Measurements from ENCODE around the gene NEUROD2. TPM values are rescaled to one million over a fixed set of nuclear protein-coding genes. Genes with fewer than 3 reads are reported as not detected.

The NEUROD2 gene
- total and polyA plus RNA-seq, 10 of the 15 experiments (the other 5 are each of a cell fraction or from before 2014, with no cell fraction given): not detected

DNA sequence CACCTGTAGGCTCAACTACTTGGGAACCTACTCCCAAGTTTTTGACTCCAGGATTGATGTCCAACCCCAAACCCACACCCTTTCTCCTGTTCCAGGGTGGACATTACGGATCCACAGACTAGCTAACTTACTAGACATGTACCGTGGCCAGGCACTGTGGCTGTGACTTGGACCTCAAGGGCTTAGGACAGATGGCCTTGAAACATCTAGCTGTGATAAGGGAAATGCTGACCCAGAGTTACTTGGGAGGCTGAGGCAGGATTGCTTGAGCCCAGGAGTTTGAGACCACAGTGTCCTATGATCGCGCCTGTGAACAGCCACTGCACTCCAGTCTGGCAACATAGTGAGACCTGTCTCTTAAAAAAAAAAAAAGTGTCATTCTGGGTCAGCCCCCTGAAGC is 33.4 kb upstream of the NEUROD2 start:
- 93% methylated on average over 4 of the region's 4 CpGs for WGBS (ENCODE audit: insufficient coverage, insufficient replicate concordance, low lambda C conversion rate, missing lambda C conversion rate)
- Histone ChIP-seq H3K4me2 (ENCODE audit: control insufficient read depth, insufficient read depth) (0 out of 2 replicates have a peak overlapping the region, but pooled peaks have one; percentile 20), H3K27ac (ENCODE audit: control insufficient read depth, insufficient read depth) (no peak overlapping the region), H3K4me3 (no peak overlapping the region), H3K79me2 (ENCODE audit: control insufficient read depth, insufficient read depth, low read length) (peaks cover 39% of the 10 kb centered on the region), H3K36me3 (ENCODE audit: control insufficient read depth in 2 of 2, insufficient read depth in 2 of 2, low read length in 1 of 2) (no peaks in the 10 kb centered on the region; a peak in 1 of 4 replicates), H4K20me1 (ENCODE audit: control insufficient read depth, insufficient read depth) (peaks cover 3% of the 10 kb centered on the region; the same call in 1 of the 2 replicates), H3K4me1 (ENCODE audit: control insufficient read depth, insufficient read depth, low read length) (peaks cover 20% of the 10 kb centered on the region), H2AFZ (ENCODE audit: control insufficient read depth, low read depth, low read length) (no peak overlapping the region), H3K9me3 (replicated peaks; ENCODE audit: control insufficient read depth, insufficient read depth, low read length) (no peaks in the 10 kb centered on the region), H3K9ac (ENCODE audit: control insufficient read depth, insufficient read depth, low read length) (no peak overlapping the region), H3K27me3 (replicated peaks in 1 of 2; ENCODE audit: control insufficient read depth in 2 of 2, insufficient read depth in 2 of 2, low read length in 1 of 2) (no peaks in the 10 kb centered on the region)
- RAD21 ChIA-PET (ENCODE audit: unreplicated experiment): interaction anchor here (0.8 kb wide), 1 partner anchor 10 kb away, joined by 5 read pairs; no protein-coding TSS in a partner anchor
- BruUV-seq (replicated peaks): no TSS peak
- SMC1A ChIA-PET (ENCODE audit: uncharacterized antibody, unreplicated experiment): no interaction called here
- FAIRE-seq (peak; percentile 18), DNase-seq (ENCODE audit: low read depth, low spot score) (no peak), ATAC-seq (no peak)
- POLR2A ChIA-PET: no interaction called here
- CTCF ChIA-PET: interaction anchor here (1.4 to 15.5 kb wide), 2 partner anchors 13 to 19 kb away, joined by 10 to 225 read pairs; no protein-coding TSS in a partner anchor
- no peak for TF ChIP-seq BCL11A (IDR thresholded peaks at IDR 0.05; ENCODE audit: low read depth, low read length)
- in situ Hi-C loops (cut with MboI): no loop called here
- intact Hi-C loops (cut with micrococcal nuclease; ENCODE audit: unreplicated experiment): no loop called here

DNA sequence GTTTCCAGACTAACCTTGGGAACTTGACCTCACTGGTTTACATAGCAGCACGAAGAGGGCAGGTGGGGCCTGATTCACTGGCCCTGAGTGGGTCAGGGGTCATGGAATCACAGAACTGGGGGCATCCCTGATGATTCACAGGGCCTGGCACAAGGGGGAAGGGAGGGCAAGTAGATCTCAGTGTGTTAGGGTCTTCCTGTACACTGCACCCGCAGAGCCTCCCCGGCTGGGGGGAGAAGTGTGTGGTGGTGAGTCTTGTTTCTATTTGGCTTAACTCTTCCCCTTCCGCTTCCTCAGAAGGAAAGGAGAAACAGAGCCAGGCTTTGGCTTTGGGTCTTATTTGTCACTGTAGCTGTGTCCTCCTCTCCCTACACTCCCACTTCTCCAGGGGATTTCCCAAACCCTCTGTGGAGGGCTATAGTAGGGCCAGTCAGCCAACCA is 32.9 kb upstream of the NEUROD2 start:
- H3K9me3 ChIP-seq (replicated peaks; ENCODE audit: control insufficient read depth, insufficient read depth, low read length): no peaks in the 10 kb centered on the region
- no peak overlapping the region for H2AFZ ChIP-seq (ENCODE audit: control insufficient read depth, low read depth, low read length)
- no peak for DNase-seq (ENCODE audit: low read depth, low spot score)
- in situ Hi-C loops (cut with MboI) (no loop called here), intact Hi-C loops (cut with micrococcal nuclease; ENCODE audit: unreplicated experiment) (no loop called here)
- ATAC-seq: no peak
- BruUV-seq (replicated peaks): no TSS peak
- 0 out of 2 replicates have a peak overlapping the region, but pooled peaks have one; percentile 20 for H3K4me2 ChIP-seq (ENCODE audit: control insufficient read depth, insufficient read depth)
- peaks cover 20% of the 10 kb centered on the region for H3K4me1 ChIP-seq (ENCODE audit: control insufficient read depth, insufficient read depth, low read length)
- no peak overlapping the region for H3K4me3 ChIP-seq
- no peaks in the 10 kb centered on the region for H3K27me3 ChIP-seq (replicated peaks in 1 of 2; ENCODE audit: control insufficient read depth in 2 of 2, insufficient read depth in 2 of 2, low read length in 1 of 2)
- H3K79me2 ChIP-seq (ENCODE audit: control insufficient read depth, insufficient read depth, low read length): peaks cover 39% of the 10 kb centered on the region
- peaks cover 3% of the 10 kb centered on the region; the same call in 1 of the 2 replicates for H4K20me1 ChIP-seq (ENCODE audit: control insufficient read depth, insufficient read depth)
- no peaks in the 10 kb centered on the region; a peak in 1 of 4 replicates for H3K36me3 ChIP-seq (ENCODE audit: control insufficient read depth in 2 of 2, insufficient read depth in 2 of 2, low read length in 1 of 2)
- 83% methylated on average over 4 of the region's 4 CpGs for WGBS (ENCODE audit: insufficient coverage, insufficient replicate concordance, low lambda C conversion rate, missing lambda C conversion rate)
- FAIRE-seq: no peak
- ChIA-PET SMC1A (ENCODE audit: uncharacterized antibody, unreplicated experiment) (interaction anchor here (1.0 kb wide), 1 partner anchor 30 kb away, joined by 3 read pairs; no protein-coding TSS in a partner anchor), RAD21 (ENCODE audit: unreplicated experiment) (interaction anchor here (0.6 kb wide), 1 partner anchor 441 kb away, joined by 4 read pairs; the partner anchor contains the start of gene RPL19), CTCF (interaction anchor here (0.7 to 15.5 kb wide), 5 partner anchors 10 to 386 kb away, joined by 3 to 225 read pairs (median 10); no protein-coding TSS in a partner anchor), POLR2A (interaction anchor here (0.5 kb wide), 1 partner anchor 135 kb away, joined by 5 read pairs; no protein-coding TSS in a partner anchor)
- no peak overlapping the region for H3K27ac ChIP-seq (ENCODE audit: control insufficient read depth, insufficient read depth)
- no peak overlapping the region for H3K9ac ChIP-seq (ENCODE audit: control insufficient read depth, insufficient read depth, low read length)
- TF ChIP-seq, protein P1, sequence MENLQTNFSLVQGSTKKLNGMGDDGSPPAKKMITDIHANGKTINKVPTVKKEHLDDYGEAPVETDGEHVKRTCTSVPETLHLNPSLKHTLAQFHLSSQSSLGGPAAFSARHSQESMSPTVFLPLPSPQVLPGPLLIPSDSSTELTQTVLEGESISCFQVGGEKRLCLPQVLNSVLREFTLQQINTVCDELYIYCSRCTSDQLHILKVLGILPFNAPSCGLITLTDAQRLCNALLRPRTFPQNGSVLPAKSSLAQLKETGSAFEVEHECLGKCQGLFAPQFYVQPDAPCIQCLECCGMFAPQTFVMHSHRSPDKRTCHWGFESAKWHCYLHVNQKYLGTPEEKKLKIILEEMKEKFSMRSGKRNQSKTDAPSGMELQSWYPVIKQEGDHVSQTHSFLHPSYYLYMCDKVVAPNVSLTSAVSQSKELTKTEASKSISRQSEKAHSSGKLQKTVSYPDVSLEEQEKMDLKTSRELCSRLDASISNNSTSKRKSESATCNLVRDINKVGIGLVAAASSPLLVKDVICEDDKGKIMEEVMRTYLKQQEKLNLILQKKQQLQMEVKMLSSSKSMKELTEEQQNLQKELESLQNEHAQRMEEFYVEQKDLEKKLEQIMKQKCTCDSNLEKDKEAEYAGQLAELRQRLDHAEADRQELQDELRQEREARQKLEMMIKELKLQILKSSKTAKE (IDR thresholded peaks at IDR 0.05; ENCODE audit: low read depth, poor library complexity, severe bottlenecking): no peak
- TF ChIP-seq TCF3 (IDR thresholded peaks at IDR 0.05; ENCODE audit: borderline replicate concordance, insufficient read depth, low read depth, low read length) (no peak), TCF7 (IDR thresholded peaks at IDR 0.05; ENCODE audit: borderline replicate concordance) (no peak), YBX1 (IDR thresholded peaks at IDR 0.05) (no peak), HDAC6 (IDR thresholded peaks at IDR 0.05; ENCODE audit: unreplicated experiment) (no peak)
- TF ChIP-seq, protein P2, sequence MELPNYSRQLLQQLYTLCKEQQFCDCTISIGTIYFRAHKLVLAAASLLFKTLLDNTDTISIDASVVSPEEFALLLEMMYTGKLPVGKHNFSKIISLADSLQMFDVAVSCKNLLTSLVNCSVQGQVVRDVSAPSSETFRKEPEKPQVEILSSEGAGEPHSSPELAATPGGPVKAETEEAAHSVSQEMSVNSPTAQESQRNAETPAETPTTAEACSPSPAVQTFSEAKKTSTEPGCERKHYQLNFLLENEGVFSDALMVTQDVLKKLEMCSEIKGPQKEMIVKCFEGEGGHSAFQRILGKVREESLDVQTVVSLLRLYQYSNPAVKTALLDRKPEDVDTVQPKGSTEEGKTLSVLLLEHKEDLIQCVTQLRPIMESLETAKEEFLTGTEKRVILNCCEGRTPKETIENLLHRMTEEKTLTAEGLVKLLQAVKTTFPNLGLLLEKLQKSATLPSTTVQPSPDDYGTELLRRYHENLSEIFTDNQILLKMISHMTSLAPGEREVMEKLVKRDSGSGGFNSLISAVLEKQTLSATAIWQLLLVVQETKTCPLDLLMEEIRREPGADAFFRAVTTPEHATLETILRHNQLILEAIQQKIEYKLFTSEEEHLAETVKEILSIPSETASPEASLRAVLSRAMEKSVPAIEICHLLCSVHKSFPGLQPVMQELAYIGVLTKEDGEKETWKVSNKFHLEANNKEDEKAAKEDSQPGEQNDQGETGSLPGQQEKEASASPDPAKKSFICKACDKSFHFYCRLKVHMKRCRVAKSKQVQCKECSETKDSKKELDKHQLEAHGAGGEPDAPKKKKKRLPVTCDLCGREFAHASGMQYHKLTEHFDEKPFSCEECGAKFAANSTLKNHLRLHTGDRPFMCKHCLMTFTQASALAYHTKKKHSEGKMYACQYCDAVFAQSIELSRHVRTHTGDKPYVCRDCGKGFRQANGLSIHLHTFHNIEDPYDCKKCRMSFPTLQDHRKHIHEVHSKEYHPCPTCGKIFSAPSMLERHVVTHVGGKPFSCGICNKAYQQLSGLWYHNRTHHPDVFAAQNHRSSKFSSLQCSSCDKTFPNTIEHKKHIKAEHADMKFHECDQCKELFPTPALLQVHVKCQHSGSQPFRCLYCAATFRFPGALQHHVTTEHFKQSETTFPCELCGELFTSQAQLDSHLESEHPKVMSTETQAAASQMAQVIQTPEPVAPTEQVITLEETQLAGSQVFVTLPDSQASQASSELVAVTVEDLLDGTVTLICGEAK (IDR thresholded peaks at IDR 0.05; ENCODE audit: borderline replicate concordance): no peak
- TF ChIP-seq, protein P3, sequence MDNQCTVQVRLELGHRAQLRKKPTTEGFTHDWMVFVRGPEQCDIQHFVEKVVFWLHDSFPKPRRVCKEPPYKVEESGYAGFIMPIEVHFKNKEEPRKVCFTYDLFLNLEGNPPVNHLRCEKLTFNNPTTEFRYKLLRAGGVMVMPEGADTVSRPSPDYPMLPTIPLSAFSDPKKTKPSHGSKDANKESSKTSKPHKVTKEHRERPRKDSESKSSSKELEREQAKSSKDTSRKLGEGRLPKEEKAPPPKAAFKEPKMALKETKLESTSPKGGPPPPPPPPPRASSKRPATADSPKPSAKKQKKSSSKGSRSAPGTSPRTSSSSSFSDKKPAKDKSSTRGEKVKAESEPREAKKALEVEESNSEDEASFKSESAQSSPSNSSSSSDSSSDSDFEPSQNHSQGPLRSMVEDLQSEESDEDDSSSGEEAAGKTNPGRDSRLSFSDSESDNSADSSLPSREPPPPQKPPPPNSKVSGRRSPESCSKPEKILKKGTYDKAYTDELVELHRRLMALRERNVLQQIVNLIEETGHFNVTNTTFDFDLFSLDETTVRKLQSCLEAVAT (IDR thresholded peaks at IDR 0.05): no peak

All from GM12878 (cell line).